Stimulated activated CD4-positive, alpha-beta T cell treated with anti-CD3 and anti-CD28 coated beads, Interleukin-15, amount 100 ng/mL, for 48 hours (primary cell): Measurements from ENCODE around the gene LSM4.
"Not testable (repeated sequence)": the region's sequence is repeated elsewhere in the genome, so short reads cannot be mapped to it uniquely, and the experiment has no call there.

Experiments used
- DNase-seq, 2 donors: peaks; one replicate each; pipeline ENCODE4 v3.0.0-alpha.2; 2020; ENCODE audit warnings: low read depth in 2 of 2

Gene LSM4

GRCh38 chr19:18340990-18341868 lies 18.4 kb upstream of the LSM4 start:
- DNase-seq, result peak; percentile 49 to 72

GRCh38 chr19:18340190-18340989 lies 17.5 kb upstream of the LSM4 start, which contains the start of gene PGPEP1:
Gene PGPEP1 (plus strand): TSS chr19:18340598. CDS start chr19:18340682, 84 bp downstream.
- peak; percentile 30 to 74 for DNase-seq

GRCh38 chr19:18339723-18340122 lies 16.8 kb upstream of the LSM4 start:
- DNase-seq, result no peak

GRCh38 chr19:18338541-18338940 lies 15.7 kb upstream of the LSM4 start:
- no peak for DNase-seq

GRCh38 chr19:18336121-18336520 lies 13.2 kb upstream of the LSM4 start:
- DNase-seq, result no peak

GRCh38 chr19:18333680-18334079 lies 10.8 kb upstream of the LSM4 start:
- DNase-seq, result no peak

- DNase-seq, result no peak
Observed at GRCh38 chr19:18332917-18333530, 10.1 kb upstream of the LSM4 start.

GRCh38 chr19:18330868-18331267 lies 8.0 kb upstream of the LSM4 start:
- no peak for DNase-seq

- no peak for DNase-seq
Observed at GRCh38 chr19:18329035-18329376, 6.1 kb upstream of the LSM4 start.

GRCh38 chr19:18328340-18329034 lies 5.6 kb upstream of the LSM4 start:
- peak; percentile 80 to 83 for DNase-seq

GRCh38 chr19:18326772-18327171 lies 3.9 kb upstream of the LSM4 start:
- no peak for DNase-seq

- not testable (repeated sequence) for DNase-seq
Observed at GRCh38 chr19:18324373-18324731, 1.5 kb upstream of the LSM4 start.

- DNase-seq, result peak; percentile 25 to 30
Observed at GRCh38 chr19:18322318-18322758, 538 bp downstream of the LSM4 start.

GRCh38 chr19:18321734-18322102 lies 1.2 kb downstream of the LSM4 start:
- DNase-seq, result no peak

- DNase-seq, result no peak
Observed at GRCh38 chr19:18320865-18321733, 1.8 kb downstream of the LSM4 start.

- DNase-seq, result no peak
Observed at GRCh38 chr19:18319591-18320135, 3.2 kb downstream of the LSM4 start.

GRCh38 chr19:18317961-18318800 lies 4.7 kb downstream of the LSM4 start:
- no peak for DNase-seq

- no peak for DNase-seq
Observed at GRCh38 chr19:18313398-18313797, 9.5 kb downstream of the LSM4 start.

- DNase-seq, result no peak
Observed at GRCh38 chr19:18312092-18312534, 10.8 kb downstream of the LSM4 start.
